ENCODE data around the gene CD109. TPM values are rescaled to one million over a fixed set of nuclear protein-coding genes. Genes with fewer than 3 reads are reported as not detected.
"Not testable (repeated sequence)": the region's sequence is repeated elsewhere in the genome, so short reads cannot be mapped to it uniquely, and the experiment has no call there.

The CD109 gene
- total RNA-seq, 1 donor from 2014 or later, result 1.5 TPM

GRCh38 chr6:73803562-73804241 is 107.7 kb downstream of the CD109 start:
- H3K36me3 Mint-ChIP-seq, result no peaks in the 10 kb centered on the region
- no peaks in the 10 kb centered on the region for H3K4me1 Mint-ChIP-seq (ENCODE audit: unreplicated experiment)
- no peak for DNase-seq (ENCODE audit: extremely low spot score, unreplicated experiment)
- no peak overlapping the region for H3K27ac Mint-ChIP-seq
- H3K9me3 Mint-ChIP-seq, result no peaks in the 10 kb centered on the region
- H3K27me3 Mint-ChIP-seq, result no peaks in the 10 kb centered on the region
- TF ChIP-seq CTCF (conservative IDR thresholded peaks at IDR 0.05), result peak; percentile 74
- H3K4me3 Mint-ChIP-seq, result no peak overlapping the region

GRCh38 chr6:73805221-73805620 is 109.2 kb downstream of the CD109 start:
- not testable (repeated sequence) for H3K9me3 Mint-ChIP-seq; H3K27me3 Mint-ChIP-seq; H3K36me3 Mint-ChIP-seq; H3K4me3 Mint-ChIP-seq; H3K27ac Mint-ChIP-seq; H3K4me1 Mint-ChIP-seq (ENCODE audit: unreplicated experiment); DNase-seq (ENCODE audit: extremely low spot score, unreplicated experiment)

DNA sequence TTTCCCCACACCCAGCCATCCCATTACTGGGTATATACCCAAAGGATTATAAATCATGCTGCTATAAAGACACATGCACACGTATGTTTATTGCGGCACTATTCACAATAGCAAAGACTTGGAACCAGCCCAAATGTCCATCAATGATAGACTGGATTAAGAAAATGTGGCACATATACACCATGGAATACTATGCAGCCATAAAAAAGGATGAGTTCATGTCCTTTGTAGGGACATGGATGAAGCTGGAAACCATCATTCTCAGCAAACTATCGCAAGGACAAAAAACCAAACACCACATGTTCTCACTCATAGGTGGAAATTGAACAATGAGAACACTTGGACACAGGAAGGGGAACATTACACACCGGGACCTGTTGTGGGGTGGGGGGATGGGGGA is 110.0 kb downstream of the CD109 start:
- H3K27ac Mint-ChIP-seq; H3K4me3 Mint-ChIP-seq; DNase-seq (ENCODE audit: extremely low spot score, unreplicated experiment); H3K9me3 Mint-ChIP-seq; H3K27me3 Mint-ChIP-seq; H3K4me1 Mint-ChIP-seq (ENCODE audit: unreplicated experiment); H3K36me3 Mint-ChIP-seq: not testable (repeated sequence)

GRCh38 chr6:73811706-73812105 is 115.7 kb downstream of the CD109 start:
- TF ChIP-seq CTCF (conservative IDR thresholded peaks at IDR 0.05), result no peak
- Mint-ChIP-seq H3K4me1 (ENCODE audit: unreplicated experiment) (no peaks in the 10 kb centered on the region), H3K4me3 (no peak overlapping the region), H3K36me3 (no peaks in the 10 kb centered on the region), H3K27me3 (no peaks in the 10 kb centered on the region), H3K27ac (no peak overlapping the region), H3K9me3 (no peaks in the 10 kb centered on the region)
- DNase-seq (ENCODE audit: extremely low spot score, unreplicated experiment), result no peak

- Mint-ChIP-seq H3K36me3 (no peaks in the 10 kb centered on the region), H3K4me3 (no peak overlapping the region), H3K27ac (no peak overlapping the region), H3K9me3 (no peaks in the 10 kb centered on the region), H3K27me3 (no peaks in the 10 kb centered on the region), H3K4me1 (ENCODE audit: unreplicated experiment) (no peaks in the 10 kb centered on the region)
- DNase-seq (ENCODE audit: extremely low spot score, unreplicated experiment), result no peak
- TF ChIP-seq CTCF (conservative IDR thresholded peaks at IDR 0.05), result no peak
These were observed 121.2 kb downstream of the CD109 start for GRCh38 chr6:73817253-73817652.

GRCh38 chr6:73823046-73823735 is 127.2 kb downstream of the CD109 start:
- Mint-ChIP-seq H3K4me3 (no peak overlapping the region), H3K27ac (no peak overlapping the region), H3K9me3 (no peaks in the 10 kb centered on the region), H3K4me1 (ENCODE audit: unreplicated experiment) (peaks cover 5% of the 10 kb centered on the region), H3K36me3 (no peaks in the 10 kb centered on the region), H3K27me3 (no peaks in the 10 kb centered on the region)
- TF ChIP-seq CTCF (conservative IDR thresholded peaks at IDR 0.05), result no peak
- no peak for DNase-seq (ENCODE audit: extremely low spot score, unreplicated experiment)

All from type B pancreatic cell (in vitro differentiated cells).